GM11168 (cell line): Measurements from ENCODE around the gene NPSR1.

Experiments used
- in situ Hi-C: fragments of 300-500 bp; cut with MboI; formaldehyde crosslinking; loops from one replicate; pipeline ENCODE4 v1.12.0; 2022; ENCODE audit warnings: low sequenced_read_pairs; ENCODE audit not compliant: unreplicated experiment

NPSR1 gene

DNA sequence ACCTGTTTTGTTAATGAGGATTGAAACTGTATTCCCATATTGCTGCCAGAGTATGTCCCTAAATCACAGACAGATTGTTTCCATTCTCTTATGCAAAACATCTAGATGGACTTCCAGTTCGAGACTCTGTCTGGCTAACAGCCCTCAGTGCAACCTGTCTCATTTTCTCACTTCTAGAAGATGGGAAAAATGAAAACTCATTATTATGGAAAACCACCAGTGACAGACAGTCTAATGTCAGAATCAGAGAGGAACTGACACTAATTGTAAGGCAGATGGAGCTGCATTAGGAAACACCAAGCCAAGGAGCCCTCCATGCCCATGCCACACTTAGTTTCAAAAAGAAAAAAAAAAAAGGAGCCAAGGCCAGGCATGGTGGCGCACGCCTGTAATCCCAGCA lies 61.6 kb downstream of the NPSR1 start:
- in situ Hi-C loops, result no loop called here

DNA sequence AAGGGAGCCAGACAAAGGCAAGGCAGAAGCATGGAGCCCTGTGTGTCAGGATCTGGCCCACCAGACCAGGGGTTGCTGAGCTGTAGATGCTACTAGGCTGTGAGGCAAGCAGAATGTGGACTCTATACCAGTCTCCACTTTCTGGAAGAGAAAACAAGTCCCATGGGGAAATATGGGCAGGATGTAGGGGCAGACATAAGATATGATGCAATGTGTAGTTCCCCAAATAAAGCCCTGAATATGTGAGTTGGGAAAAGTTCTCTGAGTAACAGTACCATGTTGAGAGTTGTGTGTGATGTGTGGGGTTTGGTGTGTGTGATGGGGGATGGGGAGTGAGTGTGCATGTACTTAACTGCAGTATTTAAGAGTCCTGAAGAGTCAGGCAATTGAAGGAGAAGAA lies 62.3 kb downstream of the NPSR1 start:
- in situ Hi-C loops, result no loop called here

DNA sequence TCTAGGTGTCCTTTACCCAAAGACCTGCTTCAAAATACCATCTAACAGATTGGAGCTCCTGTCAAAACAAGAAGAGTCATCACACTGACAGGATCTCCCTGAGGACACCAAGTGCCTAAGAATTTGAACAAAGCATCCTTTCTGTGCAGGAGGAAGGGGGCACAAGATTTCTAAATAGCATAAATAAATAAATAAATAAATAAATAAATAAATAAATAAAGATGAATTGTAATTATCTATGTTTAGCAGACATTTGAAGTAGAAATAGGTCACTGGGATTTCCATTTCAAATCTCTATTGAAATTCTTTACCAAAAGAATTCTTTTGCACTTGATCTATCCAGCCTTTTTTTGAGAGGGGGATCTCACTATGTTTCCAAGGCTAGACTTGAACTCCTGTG lies 65.3 kb downstream of the NPSR1 start:
- in situ Hi-C loops, result no loop called here

DNA sequence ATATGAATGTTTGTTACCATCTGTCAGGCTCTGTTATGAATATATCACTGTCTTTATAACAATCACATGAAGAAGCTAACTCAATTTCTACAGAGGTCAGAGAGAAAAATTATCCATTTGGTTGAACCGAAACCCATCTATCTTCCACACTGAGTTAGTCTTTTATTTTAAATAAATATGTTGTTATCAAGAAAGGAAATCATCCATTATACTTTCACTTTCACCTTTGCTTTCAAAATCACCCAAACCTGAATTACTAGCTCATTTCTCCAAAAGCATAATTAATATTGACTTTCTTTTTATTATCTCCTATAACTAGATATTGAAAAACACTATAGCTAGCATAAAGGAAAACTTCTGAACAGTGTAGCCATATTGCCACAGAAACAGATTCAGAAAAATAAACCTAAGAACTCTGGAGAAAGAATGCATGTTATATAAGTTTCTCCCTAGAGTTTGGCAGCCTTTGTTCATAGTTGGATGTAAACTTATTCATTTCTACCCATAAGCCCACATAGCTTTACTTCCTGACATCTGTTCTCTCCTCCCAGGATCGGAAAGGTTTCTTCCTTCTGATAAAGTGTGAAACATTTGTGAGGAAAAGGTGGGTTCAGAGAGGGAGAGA lies 66.0 kb downstream of the NPSR1 start:
- in situ Hi-C loops, result no loop called here

DNA sequence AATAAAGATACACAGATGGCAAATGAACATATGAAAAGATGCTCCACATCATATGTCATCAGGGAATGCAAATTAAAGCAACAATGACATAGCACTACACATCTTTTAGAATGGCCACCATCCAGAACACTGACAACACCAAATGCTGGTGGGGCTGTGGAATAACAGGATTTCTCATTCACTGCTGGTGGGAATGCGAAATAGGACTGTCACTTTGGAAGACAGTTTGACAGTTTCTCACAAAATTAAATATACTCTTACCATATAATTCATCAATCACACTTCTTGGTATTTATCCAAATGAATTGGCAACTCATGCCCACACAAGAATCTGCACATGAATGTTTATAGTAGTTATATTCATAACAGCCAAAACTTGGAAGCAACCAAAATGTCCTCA lies 68.2 kb downstream of the NPSR1 start:
- in situ Hi-C loops, result no loop called here

DNA sequence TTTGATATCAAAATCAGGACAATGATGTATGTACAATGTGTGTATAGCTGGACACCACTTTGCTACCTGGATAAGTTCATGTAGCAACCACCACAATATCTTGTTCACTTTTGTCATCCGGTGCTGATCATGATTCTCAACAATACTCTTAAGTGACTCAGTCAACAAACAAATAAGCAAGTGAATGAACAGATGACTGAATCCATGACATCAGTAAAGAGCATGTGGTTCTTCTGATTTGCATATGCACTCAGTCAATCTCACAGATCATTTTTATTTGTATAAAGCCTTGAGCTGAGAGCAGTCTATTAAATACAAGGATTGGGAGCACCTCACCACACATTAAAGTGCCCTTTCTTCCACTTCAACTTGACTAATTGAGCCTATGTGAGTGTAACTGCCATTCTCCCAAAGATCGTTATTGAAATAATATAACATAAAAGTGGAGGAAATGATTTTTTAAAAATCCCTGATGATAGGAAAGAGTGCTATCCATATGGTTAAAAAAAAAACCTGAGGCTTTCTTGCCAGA lies 69.5 kb downstream of the NPSR1 start:
- in situ Hi-C loops, result no loop called here

DNA sequence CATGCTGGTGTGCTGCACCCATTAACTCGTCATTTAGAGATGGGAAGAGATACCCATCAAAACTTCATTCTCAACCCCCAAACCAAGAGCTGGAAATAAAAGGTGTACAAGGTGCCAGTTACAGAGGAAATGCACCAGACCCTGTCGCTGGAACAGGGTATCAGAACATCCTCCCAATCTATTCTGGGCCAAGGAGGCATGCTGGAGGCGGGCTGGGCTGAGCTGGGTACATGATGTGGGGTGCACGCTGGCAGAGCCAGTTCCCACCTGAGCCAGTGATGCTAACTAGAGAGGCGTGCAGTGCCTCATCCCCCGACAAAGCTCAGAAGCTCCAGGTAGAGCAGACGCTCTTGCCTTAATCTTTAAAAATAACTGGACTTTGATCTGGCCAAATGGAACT lies 70.1 kb downstream of the NPSR1 start:
- in situ Hi-C loops, result no loop called here

DNA sequence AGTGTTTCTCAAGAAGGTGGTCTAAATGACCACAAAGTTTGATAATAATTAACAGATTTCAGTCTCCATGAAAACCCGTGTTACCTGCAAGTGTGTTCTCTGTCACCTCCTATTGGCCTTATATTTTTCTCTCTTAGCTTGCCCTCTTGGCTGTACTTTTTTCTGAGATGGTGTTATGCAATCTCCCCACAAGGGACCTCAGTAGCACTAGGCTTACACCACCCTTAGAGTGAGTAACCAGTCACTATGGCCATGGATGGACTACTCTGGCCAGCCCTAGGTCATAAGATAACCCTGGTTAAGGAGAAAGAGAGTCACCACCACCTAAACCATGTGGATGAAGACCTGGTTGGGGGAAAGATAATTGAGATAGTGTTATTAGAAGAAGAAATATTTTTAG lies 76.8 kb downstream of the NPSR1 start:
- in situ Hi-C loops, result no loop called here

DNA sequence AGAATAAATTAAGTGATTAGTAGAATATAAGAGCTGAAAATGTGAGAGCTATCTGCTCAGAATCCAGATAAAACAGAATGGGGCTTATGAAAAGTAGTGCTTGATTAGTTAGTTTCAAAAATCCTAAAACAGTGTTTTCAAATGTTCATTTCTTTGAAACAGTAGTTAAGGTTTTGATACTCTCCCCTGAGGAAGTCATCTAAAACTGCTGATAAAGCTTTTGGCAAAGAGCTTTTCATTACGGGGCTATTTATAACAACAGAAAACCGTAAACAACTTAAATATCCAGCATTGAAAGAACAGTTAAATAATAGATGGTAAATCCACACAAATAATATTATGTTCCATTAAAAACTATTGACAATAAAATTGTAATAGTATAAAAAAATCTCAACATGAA lies 77.5 kb downstream of the NPSR1 start:
- in situ Hi-C loops, result no loop called here

DNA sequence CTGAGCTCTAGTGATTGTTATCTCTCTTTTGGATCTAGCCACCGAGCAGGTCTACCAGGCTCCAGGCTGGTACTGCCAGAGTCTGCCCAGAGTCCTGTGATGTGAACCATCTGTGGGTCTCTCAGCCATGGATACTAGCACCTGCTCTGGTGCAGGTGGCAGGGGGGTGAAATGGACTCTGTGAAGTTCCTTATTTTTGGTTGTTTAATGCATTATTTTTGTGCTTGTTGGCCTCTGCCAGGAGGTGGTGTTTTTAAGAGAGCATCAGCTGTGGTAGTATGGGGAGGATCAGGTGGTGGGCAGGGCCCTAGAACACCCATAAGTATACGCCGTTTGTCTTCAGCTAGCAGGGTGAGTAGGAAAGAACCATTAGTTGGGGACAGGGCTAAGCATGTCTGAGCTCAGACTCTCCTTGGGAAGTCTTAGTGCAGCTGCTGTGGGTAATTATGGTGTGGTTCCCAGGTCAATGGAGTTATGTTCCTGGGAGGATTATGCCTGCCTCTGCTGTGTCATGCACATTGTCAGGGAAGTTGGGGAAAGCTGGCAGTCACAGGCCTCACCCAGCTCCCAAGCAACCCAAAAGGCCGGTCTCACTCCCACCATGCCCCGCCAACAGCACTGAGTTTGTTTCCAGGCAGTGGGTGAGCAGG lies 81.8 kb downstream of the NPSR1 start:
- in situ Hi-C loops, result no loop called here

DNA sequence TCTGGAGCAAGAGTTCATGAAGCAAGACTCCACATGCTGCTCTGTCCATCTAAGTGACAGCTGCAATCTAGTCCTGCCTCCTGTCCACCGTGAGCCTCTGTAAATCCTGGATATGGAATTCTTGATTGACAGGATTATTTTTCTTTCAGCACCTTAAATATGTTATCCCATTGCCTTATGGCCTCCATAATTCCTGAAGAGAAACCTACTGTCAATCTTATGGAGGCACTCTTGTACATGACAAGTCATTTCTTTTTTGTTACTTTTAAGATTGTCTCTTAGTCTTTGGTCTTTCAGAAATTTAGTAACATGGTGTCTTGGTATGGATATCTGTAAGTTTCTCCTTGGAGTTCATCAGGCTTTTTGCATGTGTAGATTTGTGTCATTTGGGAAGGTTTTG lies 82.8 kb downstream of the NPSR1 start:
- in situ Hi-C loops, result no loop called here

DNA sequence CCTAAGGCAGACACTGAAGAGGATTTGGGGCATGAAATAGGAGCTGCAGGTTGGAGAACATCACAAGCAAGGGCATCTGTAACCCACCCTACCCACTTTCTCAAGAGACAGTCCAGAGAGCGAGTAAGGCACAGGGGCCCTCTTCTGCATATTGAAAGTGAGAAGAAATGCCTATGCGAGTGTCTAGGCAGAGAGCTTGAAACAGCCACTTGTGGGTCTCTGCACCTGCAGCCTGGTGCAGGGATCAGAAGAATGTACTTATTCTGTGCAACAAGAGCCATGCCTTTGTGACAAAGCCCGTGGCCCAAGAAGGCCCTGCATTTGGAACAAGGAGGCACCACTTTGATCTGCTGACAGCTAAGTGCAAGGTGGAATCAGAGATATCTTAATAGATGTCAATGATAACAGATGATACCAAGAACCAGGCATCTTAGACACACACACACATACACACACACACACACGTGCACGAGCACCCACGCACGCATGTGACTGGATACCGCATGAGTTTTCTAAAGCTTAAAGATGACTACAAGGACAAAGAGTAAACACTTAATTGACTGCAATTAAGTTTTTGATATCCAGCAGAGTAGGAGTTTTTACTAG lies 89.3 kb downstream of the NPSR1 start:
- in situ Hi-C loops, result no loop called here

DNA sequence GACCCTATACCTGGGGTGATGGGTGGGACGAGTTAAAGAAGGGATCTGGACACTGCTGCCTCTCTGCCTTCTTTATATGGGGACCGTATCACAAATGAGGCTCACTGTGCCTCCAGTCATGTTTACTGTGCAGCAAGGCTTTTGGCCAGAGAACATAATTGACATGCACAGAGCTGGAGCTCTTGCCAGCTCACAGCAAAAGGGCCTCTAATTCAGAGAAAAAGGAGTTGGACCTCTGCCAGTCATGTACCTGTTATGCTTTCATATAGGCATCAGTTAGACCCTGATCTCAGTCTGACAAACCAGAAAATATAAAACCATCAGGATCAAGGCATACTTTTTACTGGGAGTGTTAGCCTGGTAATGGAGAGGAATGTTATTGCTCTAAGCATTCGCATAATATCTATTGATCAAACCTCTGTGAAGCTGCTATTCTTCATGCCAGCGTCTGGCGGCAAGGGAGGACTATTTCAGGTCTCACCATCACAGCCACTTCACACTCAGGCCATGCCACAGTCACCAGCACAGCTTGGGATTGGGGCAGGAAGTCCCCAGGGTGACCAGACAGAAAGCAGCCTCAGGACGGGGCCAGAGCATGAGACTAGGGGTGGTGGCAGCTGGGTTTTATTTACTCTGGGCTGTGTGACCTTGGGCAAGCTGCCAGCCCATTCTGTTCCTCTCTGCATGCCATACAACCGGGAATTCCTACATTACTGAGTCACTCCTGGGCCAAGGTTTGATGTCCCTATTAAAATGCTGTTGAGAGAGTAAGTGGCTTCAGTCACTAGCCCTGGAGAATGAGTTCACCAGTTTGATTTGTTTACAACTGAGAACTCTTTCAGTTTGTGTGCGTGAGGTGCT lies 90.1 kb downstream of the NPSR1 start:
- in situ Hi-C loops, result no loop called here

DNA sequence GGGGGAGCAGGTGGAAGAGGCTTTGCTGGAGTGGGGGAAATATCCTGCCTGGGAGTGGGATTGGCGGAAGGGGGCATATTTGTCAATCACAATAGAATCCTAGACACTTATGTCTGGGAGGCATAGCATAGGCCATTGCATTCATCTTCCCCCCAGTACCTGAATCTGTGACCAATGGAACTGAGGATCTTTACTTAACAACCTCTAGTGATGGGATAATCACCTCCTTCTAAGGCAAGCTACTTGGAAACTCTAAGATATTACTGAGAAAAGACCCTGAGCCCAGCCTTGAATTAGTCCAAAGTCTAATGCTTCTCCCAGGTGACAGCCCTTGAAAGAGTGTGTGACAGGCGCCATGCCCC lies 90.7 kb downstream of the NPSR1 start:
- in situ Hi-C loops, result no loop called here

DNA sequence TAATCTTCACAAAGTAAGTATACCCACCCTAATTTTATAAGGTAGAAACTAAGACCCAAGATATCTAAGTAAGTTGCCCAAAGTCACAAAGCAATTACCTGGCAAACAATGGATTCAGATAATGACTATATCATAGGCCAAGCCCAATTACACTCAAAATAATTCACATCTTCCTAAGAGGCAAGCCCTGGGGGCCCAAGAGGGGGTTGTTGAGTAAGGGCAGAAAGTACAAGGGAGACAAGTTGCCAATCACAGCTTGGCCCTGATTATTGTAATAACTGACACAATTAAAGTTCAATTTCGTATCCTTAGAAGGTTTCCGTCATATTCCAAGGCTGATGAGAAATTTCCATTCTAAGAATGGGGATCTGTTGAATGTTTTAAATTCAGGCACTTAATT lies 91.4 kb downstream of the NPSR1 start:
- in situ Hi-C loops, result no loop called here

DNA sequence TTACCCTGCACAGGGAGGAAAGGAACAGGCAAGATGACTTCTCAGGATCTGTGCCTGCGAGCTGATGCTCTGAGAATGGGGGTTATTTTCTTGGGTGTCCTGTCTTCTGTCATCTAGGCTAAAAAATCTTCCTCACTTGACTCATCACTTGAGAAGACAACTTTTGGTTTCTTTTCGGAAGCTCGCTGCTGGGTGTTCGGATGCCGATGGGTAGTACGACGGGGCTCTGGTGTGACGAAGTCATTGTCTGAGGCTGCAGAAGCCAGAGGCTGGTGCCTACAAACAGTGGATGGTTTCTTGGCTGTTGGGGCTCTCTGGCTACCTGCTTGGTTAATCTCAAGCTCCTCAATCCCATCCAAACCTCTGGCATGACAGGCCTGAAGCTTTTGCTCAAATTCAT lies 92.2 kb downstream of the NPSR1 start:
- in situ Hi-C loops, result no loop called here

DNA sequence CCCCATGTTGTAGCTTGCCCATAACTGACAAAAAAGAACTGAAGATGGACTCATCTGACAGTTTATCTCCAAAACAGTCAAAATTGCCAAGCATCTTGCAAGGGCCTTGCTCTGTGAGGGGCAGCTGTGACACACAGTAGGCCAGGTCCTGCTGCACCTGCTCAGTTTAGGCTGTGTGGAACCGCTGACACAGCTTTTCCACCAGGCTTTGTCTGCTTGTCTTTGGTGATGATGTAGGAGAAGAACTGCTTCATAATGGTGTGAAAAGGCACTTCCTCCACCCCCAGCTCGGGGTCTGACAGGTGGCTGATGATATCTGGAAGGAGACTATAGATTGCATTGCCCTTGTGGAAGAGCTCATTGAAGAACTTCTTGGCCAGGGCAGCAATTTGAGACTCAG lies 92.6 kb downstream of the NPSR1 start:
- in situ Hi-C loops, result no loop called here

DNA sequence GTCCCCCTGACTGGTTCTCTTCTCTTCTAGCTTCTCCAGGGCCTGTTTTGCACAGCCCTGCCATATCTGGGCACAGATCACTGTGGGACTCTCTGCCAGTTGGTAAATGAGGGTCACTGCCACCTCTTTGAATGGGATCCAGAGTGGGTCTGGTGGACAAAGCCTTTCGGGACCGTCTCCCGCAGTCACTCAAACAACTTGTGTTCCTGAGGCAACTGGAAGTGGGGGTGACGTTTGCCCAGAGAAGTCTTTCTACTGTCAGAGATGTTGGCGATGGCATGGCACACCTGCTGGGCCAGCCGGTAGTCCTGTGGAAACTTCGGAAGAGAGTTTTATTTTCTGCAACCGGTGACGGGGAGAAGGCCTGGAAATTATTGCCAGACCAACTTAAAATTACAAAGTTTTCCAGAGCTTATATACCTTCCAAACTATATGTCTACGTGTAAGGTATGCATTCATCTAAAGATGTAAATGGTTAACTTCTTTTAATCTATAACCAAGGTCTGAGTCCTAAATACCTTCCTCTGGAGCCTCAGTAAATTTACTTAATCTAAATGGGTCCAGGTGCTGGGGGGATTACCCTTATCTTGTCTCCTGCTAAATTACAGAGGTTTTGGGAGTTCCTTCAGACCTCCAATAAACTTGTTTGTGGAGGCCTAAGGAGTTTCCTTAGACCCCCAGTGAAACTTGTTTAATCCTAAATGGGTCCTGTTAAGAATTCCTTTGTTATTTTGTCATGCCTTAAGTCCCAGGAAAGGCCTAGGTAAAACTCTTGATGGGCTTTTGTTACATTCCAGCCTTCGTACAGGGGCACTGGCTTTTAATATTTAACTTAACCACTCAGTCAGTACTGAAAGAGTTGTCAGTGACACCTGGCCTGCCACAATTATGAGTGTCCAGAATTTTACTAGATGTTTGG lies 94.0 kb downstream of the NPSR1 start:
- in situ Hi-C loops, result no loop called here

DNA sequence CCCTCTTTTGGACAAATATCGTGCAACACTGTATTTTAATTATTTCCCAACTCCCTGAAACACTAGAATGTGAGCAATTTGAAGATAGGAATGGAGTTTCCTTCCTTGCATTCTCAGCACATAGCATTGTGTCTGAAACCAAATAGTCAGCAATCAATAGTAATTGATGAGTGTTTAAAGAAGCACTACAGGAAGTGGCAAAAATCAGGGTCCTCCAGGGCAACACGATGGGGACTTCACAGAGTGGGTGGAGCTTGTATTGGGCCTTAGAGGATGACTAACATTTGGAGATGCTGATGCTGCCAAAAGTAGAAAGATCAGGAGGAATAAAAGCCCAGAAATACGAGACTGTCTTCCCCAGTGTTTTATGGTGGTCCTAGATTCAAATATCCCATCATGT lies 94.9 kb downstream of the NPSR1 start:
- in situ Hi-C loops, result no loop called here

DNA sequence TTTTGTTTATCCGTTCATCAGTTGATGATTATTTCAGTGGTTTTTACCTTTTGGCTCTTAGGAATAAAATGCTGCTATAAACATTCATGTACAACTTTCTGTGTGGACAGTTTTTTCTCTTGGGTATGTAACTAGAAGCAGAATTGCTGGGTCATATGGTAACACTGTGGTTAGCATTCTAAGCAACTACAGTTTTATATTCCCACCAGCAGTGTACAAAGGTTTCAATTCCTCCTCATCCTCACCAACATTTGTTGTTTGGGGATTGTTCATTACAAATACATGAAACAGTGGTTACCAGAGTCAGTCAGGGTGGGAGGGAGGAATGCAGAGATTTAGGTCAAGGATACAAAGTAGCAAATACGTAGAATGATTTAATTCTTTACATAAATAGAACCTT lies 97.0 kb downstream of the NPSR1 start:
- in situ Hi-C loops, result no loop called here
